ENCODE data around the gene SPG11.

The SPG11 gene

DNA sequence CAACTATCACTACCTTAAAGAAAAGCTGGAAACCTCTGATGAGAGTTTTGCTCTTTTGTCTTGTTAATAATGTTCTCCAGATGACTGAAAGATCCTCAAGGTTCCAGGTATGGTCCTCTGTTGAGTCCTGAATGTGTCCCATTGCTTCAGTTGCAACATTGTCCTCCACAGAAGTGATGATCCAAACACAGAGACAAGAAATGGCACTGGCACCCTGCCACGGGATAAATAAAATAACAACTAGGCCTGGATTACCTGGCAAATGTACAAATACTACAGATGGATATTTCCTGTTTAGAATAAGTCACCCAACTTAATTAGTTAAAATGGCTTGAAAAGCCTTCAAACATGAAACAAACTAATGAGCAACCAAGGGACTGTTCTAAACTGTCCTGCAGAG lies 68.2 kb downstream of the SPG11 start:
- H3K4me3 ChIP-seq (ENCODE audit: low read depth, low read length), result no peak overlapping the region
- TF ChIP-seq CTCF (IDR thresholded peaks at IDR 0.05; ENCODE audit: insufficient read depth, low read length, missing control alignments), result no peak
- ChIA-PET CTCF (interaction anchor here (1.2 to 1.5 kb wide), 3 partner anchors 12 to 141 kb away, joined by 3 read pairs; no protein-coding TSS in a partner anchor), POLR2A (no interaction called here)
- DNase-seq (ENCODE audit: low read depth, low spot score), result no peak

- H3K4me3 ChIP-seq (ENCODE audit: low read depth, low read length), result no peak overlapping the region
- CTCF ChIA-PET, result interaction anchor here (0.7 to 3.6 kb wide), 16 partner anchors 9 to 444 kb away, joined by 3 to 51 read pairs (median 3); partner anchors contain the start of genes SPG11 and TRIM69
- no peak for DNase-seq (ENCODE audit: low read depth, low spot score)
- POLR2A ChIA-PET, result no interaction called here
- TF ChIP-seq CTCF (IDR thresholded peaks at IDR 0.05; ENCODE audit: insufficient read depth, low read length, missing control alignments), result peak; percentile 5
Observed at GRCh38 chr15:44593042-44593736, 70.3 kb downstream of the SPG11 start.

GRCh38 chr15:44591326-44591725 lies 72.1 kb downstream of the SPG11 start:
- POLR2A ChIA-PET, result no interaction called here
- no peak for DNase-seq (ENCODE audit: low read depth, low spot score)
- CTCF ChIA-PET, result interaction anchor here (1.1 to 3.6 kb wide), 4 partner anchors 13 to 145 kb away, joined by 3 to 51 read pairs (median 18); partner anchors contain the start of gene TRIM69
- no peak for TF ChIP-seq CTCF (IDR thresholded peaks at IDR 0.05; ENCODE audit: insufficient read depth, low read length, missing control alignments)
- no peak overlapping the region for H3K4me3 ChIP-seq (ENCODE audit: low read depth, low read length)

GRCh38 chr15:44588541-44588940 lies 74.9 kb downstream of the SPG11 start:
- POLR2A ChIA-PET, result no interaction called here
- no peak for TF ChIP-seq CTCF (IDR thresholded peaks at IDR 0.05; ENCODE audit: insufficient read depth, low read length, missing control alignments)
- H3K4me3 ChIP-seq (ENCODE audit: low read depth, low read length), result no peak overlapping the region
- CTCF ChIA-PET, result interaction anchor here (2.2 to 5.0 kb wide), 3 partner anchors 10 to 150 kb away, joined by 13 to 71 read pairs (median 15); no protein-coding TSS in a partner anchor
- DNase-seq (ENCODE audit: low read depth, low spot score), result no peak

GRCh38 chr15:44585633-44586032 lies 77.8 kb downstream of the SPG11 start:
- no peak for DNase-seq (ENCODE audit: low read depth, low spot score)
- no peak overlapping the region for H3K4me3 ChIP-seq (ENCODE audit: low read depth, low read length)
- ChIA-PET CTCF (interaction anchor here (1.1 to 5.0 kb wide), 4 partner anchors 8 to 152 kb away, joined by 5 to 71 read pairs (median 26); partner anchors contain the start of gene TRIM69), POLR2A (interaction anchor here (0.6 kb wide), 1 partner anchor 41 kb away, joined by 3 read pairs; no protein-coding TSS in a partner anchor)
- no peak for TF ChIP-seq CTCF (IDR thresholded peaks at IDR 0.05; ENCODE audit: insufficient read depth, low read length, missing control alignments)

DNA sequence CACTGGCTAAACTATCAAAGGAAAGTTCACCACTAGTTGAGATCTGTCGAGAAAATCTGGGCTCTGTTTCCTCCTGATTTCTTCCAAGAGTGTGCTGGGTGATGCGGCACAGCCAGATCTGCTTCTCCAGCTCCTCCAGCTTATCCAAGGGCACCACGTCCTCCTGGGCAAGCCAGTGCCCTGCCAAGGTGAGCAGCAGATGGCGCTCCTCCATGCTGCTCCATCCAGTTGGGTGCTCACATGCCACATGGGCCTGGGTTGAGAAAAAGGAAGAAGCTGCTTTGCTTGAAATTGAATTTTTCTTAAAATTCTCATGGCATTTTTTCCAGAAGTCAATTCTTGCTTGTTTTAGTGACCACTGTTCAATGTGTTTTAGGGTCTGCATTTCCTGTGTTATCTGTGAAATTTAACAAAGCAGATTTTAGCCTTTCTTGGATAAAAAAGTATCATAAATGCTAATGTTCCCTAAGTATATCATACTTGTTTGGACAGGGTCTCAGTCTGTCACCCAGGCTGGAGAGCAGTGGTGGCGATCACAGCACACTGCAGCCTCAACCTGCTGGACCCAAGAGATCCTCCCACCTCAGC lies 79.2 kb downstream of the SPG11 start:
- POLR2A ChIA-PET, result no interaction called here
- H3K4me3 ChIP-seq (ENCODE audit: low read depth, low read length), result no peak overlapping the region
- no peak for DNase-seq (ENCODE audit: low read depth, low spot score)
- CTCF ChIA-PET, result interaction anchor here (0.6 to 4.4 kb wide), 10 partner anchors 9 to 204 kb away, joined by 3 to 42 read pairs (median 3); partner anchors contain the start of gene TRIM69
- peak; percentile 50 for TF ChIP-seq CTCF (IDR thresholded peaks at IDR 0.05; ENCODE audit: insufficient read depth, low read length, missing control alignments)

All from AG04449 (cell line).